Esophagus squamous epithelium (tissue), 5 donors: ENCODE results near the gene EIPR1. TPM values are rescaled to one million over a fixed set of nuclear protein-coding genes. Genes with fewer than 3 reads are reported as not detected.

Source experiments
- DNase-seq: peaks from one replicate; lab custom pipeline; 2025; lab: John Stamatoyannopoulos, UW
- H3K27ac ChIP-seq, 4 donors: fragments of 200-600 bp; sonication (generic); one replicate each; pipeline ENCODE4 v1.5.1; 2016 to 2019; ENCODE audit warnings: mild to moderate bottlenecking in 1 of 4
- H3K27me3 ChIP-seq, 4 donors: fragments of 200-600 bp; sonication (generic); 1 replicate in 3 of 4; 2 replicates in 1 of 4; pipeline versions ENCODE4 v1.5.1 to v1.6.0; 2017 to 2021; ENCODE audit warnings: antibody characterized with exemption in 1 of 4
- H3K36me3 ChIP-seq, 3 donors: fragments of 200-600 bp; sonication (generic); one replicate each; pipeline ENCODE4 v1.5.1; 2016 to 2019
- H3K4me1 ChIP-seq, 3 donors: fragments of 200-600 bp; sonication (generic); one replicate each; pipeline ENCODE4 v1.5.1; 2017 to 2019
- H3K4me3 ChIP-seq, 4 donors: fragments of 200-600 bp; sonication (generic); 1 replicate in 3 of 4; 2 replicates in 1 of 4; pipeline ENCODE4 v1.5.1; 2016 to 2019; ENCODE audit warnings: mild to moderate bottlenecking in 2 of 4, moderate library complexity in 1 of 4
- H3K9me3 ChIP-seq, 3 donors: fragments of 200-600 bp; sonication (generic); one replicate each; pipeline ENCODE4 v1.5.1; 2016 to 2019
- POLR2A ChIP-seq, 4 donors: fragments of 450-650 bp; IDR thresholded peaks; one replicate each; pipeline ENCODE4 v1.6.1; 2017; ENCODE audit warnings: antibody characterized with exemption in 4 of 4, mild to moderate bottlenecking in 4 of 4, moderate library complexity in 3 of 4
- WGBS, 2 donors: methylation state at CpG; one replicate each; pipeline ENCODE4 v1.1.5; 2018; 5-methylcytosine and 5-hydroxymethylcytosine counted together
- intact Hi-C: fragments of 100-400 bp; cut with DNase I; formaldehyde crosslinking; loops from one replicate; pipeline ENCODE4 v1.15.0; 2022
- total RNA-seq, 4 donors: library from RNA; depleted of rRNA; stranded (reverse); fragments of >200 nt; gene quantifications; one replicate each; pipeline ENCODE4 v1.1.0, GENCODE V29; 2016
- TF ChIP-seq, protein P1 (sequence below), 6 experiments: fragments of 450-650 bp in 4 of 6; fragments of 200-600 bp in 2 of 6; sonication (generic) in 2 of 6; IDR thresholded peaks; one replicate each; pipeline ENCODE4 v1.5.1; 2016 to 2019; ENCODE audit warnings: antibody characterized with exemption in 6 of 6, mild to moderate bottlenecking in 4 of 6, moderate library complexity in 4 of 6
- donor health status: DM: yes; HTN: yes; CAD: no.

Gene EIPR1
- total RNA-seq, 4 donors from 2014 or later: 27.3 to 50.6 (median 31.9) TPM

DNA sequence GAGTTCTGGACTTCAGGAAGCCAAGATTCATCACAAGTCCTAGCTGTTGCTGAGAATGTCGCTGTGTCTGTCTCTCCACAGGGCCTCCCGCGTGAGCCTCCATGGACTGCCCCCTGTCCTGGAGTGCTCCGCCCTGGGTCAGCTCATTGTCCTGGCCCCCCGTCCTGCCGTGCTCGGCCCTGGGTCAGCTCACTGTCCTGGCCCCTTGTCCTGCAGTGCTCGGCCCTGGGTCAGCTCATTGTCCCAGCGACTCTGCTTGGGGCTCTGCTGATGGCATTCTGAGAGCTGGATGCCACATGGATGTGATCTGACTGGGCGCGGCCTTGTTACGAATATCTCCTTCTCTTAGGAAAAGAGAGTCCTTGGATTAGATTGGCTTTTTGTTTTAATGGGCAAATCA lies 78.5 kb downstream of the EIPR1 start:
- Histone ChIP-seq H3K36me3 (peaks cover 0 to 25% (median 0%) of the 10 kb centered on the region in 3 donors), H3K4me3 (no peak overlapping the region), H3K27ac (no peak overlapping the region), H3K27me3 (no peaks in the 10 kb centered on the region), H3K4me1 (peaks cover 0 to 11% (median 0%) of the 10 kb centered on the region in 3 donors), H3K9me3 (no peaks in the 10 kb centered on the region)
- DNase-seq: no peak
- intact Hi-C loops: no loop called here
- TF ChIP-seq, protein P1, sequence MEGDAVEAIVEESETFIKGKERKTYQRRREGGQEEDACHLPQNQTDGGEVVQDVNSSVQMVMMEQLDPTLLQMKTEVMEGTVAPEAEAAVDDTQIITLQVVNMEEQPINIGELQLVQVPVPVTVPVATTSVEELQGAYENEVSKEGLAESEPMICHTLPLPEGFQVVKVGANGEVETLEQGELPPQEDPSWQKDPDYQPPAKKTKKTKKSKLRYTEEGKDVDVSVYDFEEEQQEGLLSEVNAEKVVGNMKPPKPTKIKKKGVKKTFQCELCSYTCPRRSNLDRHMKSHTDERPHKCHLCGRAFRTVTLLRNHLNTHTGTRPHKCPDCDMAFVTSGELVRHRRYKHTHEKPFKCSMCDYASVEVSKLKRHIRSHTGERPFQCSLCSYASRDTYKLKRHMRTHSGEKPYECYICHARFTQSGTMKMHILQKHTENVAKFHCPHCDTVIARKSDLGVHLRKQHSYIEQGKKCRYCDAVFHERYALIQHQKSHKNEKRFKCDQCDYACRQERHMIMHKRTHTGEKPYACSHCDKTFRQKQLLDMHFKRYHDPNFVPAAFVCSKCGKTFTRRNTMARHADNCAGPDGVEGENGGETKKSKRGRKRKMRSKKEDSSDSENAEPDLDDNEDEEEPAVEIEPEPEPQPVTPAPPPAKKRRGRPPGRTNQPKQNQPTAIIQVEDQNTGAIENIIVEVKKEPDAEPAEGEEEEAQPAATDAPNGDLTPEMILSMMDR (IDR thresholded peaks at IDR 0.05): no peak
- TF ChIP-seq POLR2A (IDR thresholded peaks at IDR 0.05): no peak
- WGBS, 2 donors: 94 to 98% methylated on average over 10 to 12 of the region's 12 CpGs

DNA sequence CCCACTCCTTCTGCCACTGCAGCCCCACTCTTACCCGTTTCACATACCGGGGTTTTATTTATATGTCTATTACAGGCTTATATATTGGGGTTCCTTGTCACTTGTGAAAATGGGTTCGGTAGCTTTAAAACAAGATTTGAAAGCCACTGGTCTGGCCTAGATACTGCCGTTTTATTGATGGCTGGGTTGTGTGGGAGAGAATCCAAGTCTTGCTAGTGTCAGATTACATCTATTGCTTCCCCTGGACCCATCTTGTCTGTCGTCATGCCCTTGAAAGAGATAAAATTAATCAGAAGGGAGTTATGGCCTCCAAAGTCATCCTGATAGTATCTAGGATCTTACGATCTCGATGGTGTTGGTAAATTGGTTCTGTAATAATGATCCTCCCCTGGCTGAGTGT lies 79.4 kb downstream of the EIPR1 start:
- 92 to 96% methylated on average over 6 to 7 of the region's 7 CpGs for WGBS, 2 donors
- TF ChIP-seq POLR2A (IDR thresholded peaks at IDR 0.05): no peak
- TF ChIP-seq, protein P1 (IDR thresholded peaks at IDR 0.05): no peak
- Histone ChIP-seq H3K9me3 (no peaks in the 10 kb centered on the region), H3K36me3 (peaks cover 0 to 25% (median 0%) of the 10 kb centered on the region in 3 donors), H3K4me3 (no peak overlapping the region), H3K27me3 (no peaks in the 10 kb centered on the region), H3K27ac (no peak overlapping the region), H3K4me1 (peaks cover 0 to 2% (median 0%) of the 10 kb centered on the region in 3 donors)
- no peak for DNase-seq
- intact Hi-C loops: no loop called here

DNA sequence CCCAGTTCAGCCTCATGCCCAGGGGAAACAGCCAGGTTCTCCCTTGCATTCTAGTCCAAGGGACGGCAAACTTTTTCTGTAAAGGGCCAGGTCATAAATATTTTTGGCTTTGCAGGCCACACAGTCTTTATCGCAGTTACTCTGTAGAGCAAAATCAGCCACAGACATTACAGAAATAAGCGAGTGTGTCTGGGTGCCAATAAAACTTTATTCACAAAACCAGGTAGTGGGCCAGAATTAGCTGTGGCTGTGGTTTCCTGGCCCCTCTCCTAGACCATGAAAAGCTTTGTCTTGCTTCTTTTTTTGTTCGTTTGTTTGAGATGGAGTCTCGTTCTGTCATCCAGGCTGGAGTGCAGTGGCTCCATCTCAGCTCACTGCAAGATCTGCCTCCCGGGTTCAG lies 80.1 kb downstream of the EIPR1 start:
- TF ChIP-seq, protein P1 (IDR thresholded peaks at IDR 0.05): no peak
- TF ChIP-seq POLR2A (IDR thresholded peaks at IDR 0.05): no peak
- peaks cover 0 to 19% (median 0%) of the 10 kb centered on the region in 3 donors for H3K36me3 ChIP-seq
- intact Hi-C loops: no loop called here
- no peaks in the 10 kb centered on the region for H3K27me3 ChIP-seq
- WGBS, 2 donors: 91% methylated on average over 6 of the region's 6 CpGs
- H3K9me3 ChIP-seq: no peaks in the 10 kb centered on the region
- no peaks in the 10 kb centered on the region for H3K4me1 ChIP-seq
- H3K27ac ChIP-seq: no peak overlapping the region
- H3K4me3 ChIP-seq: no peak overlapping the region
- DNase-seq: no peak

DNA sequence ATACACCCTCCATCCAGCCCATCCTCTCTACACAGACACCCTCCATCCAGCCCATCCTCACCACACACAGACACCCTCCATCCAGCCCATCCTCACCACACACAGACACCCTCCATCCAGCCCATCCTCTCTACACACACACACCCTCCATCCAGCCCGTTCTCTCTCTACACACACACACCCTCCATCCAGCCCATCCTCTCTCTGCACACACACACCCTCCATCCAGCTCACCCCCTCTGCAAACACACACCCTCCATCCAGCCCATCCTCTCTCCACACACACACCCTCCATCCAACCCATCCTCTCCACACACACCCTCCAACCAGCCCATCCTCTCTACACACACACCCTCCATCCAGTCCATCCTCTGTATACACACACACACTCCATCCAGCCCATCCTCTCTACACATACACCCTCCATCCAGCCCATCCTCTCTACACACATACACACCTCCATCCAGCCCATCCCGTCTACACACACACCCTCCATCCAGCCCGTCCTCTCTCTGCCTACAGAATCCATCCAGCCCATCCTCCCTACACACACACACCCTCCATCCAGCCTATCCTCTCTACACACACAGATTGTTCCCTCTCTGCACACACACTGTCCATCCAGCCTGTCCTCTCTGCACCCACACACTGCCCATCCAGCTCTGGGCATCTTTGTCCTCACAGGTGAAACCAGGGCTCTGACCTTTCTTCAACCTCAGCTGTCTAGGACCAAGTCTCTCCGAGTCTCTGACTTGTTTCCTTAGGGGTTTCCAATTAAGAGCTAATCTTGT lies 81.2 kb downstream of the EIPR1 start:
- no peak for TF ChIP-seq POLR2A (IDR thresholded peaks at IDR 0.05)
- TF ChIP-seq, protein P1 (IDR thresholded peaks at IDR 0.05): no peak
- Histone ChIP-seq H3K4me1 (no peaks in the 10 kb centered on the region), H3K4me3 (no peak overlapping the region), H3K36me3 (peaks cover 0 to 10% (median 0%) of the 10 kb centered on the region in 3 donors), H3K9me3 (no peaks in the 10 kb centered on the region), H3K27me3 (no peaks in the 10 kb centered on the region), H3K27ac (no peak overlapping the region)
- intact Hi-C loops: no loop called here
- no peak for DNase-seq
- 86% methylated on average over 4 of the region's 4 CpGs for WGBS, 2 donors

GRCh38 chr2:3294493-3294892 lies 83.1 kb downstream of the EIPR1 start:
- Histone ChIP-seq H3K36me3 (peaks cover 0 to 10% (median 0%) of the 10 kb centered on the region in 3 donors), H3K27ac (no peak overlapping the region), H3K4me1 (no peaks in the 10 kb centered on the region), H3K4me3 (no peak overlapping the region), H3K27me3 (no peaks in the 10 kb centered on the region), H3K9me3 (no peaks in the 10 kb centered on the region)
- no peak for TF ChIP-seq POLR2A (IDR thresholded peaks at IDR 0.05)
- TF ChIP-seq, protein P1 (IDR thresholded peaks at IDR 0.05): no peak
- no peak for DNase-seq
- intact Hi-C loops: no loop called here
- 57 to 78% methylated on average over 4 of the region's 4 CpGs for WGBS, 2 donors
